Measurements from ENCODE around the gene ZNF273.
A peak's percentile ranks its signal among the peaks of the same experiment; 100 is the strongest.

GRCh38 chr7:64882341-64883112 lies 20.5 kb upstream of the ZNF273 start:
- TF ChIP-seq CTCF (IDR thresholded peaks at IDR 0.05) (no peak), EP300 (IDR thresholded peaks at IDR 0.05) (no peak), POLR2AphosphoS5 (IDR thresholded peaks at IDR 0.05) (peak in 2 of 3 donors; percentile 23 to 24)

All from stomach (tissue), 4 donors.